Adrenal gland (tissue), 12 donors: ENCODE results near the gene EXOC3L1. TPM values are rescaled to one million over a fixed set of nuclear protein-coding genes. Genes with fewer than 3 reads are reported as not detected.

Experiments used
- DNase-seq, 7 donors: peaks; one replicate each; pipeline ENCODE4 v3.0.0-alpha.2; 2019 to 2020
- H3K27ac ChIP-seq, 5 donors: fragments of 200-600 bp; sonication (generic) in 4 of 5; 1 replicate in 3 of 5; 2 replicates in 2 of 5; pipeline versions ENCODE4 v1.5.1 to v1.8.0; 2016 to 2020; ENCODE audit warnings: mild to moderate bottlenecking in 1 of 5
- H3K27me3 ChIP-seq: fragments of 200-600 bp; 2 replicates; pipeline ENCODE4 v1.8.0; 2021
- H3K36me3 ChIP-seq, 2 donors: fragments of 200-600 bp; replicated peaks in 1 of 2; 1 replicate in 1 of 2; 2 replicates in 1 of 2; pipeline versions ENCODE4 v1.5.1 to v1.8.0; 2018 to 2022
- H3K4me1 ChIP-seq, 2 donors: fragments of 200-600 bp; replicated peaks in 1 of 2; 1 replicate in 1 of 2; 2 replicates in 1 of 2; pipeline versions ENCODE4 v1.5.1 to v1.8.0; 2018 to 2021
- H3K4me3 ChIP-seq, 4 donors: fragments of 200-600 bp; sonication (generic) in 3 of 4; one replicate each; pipeline ENCODE4 v1.5.1; 2016 to 2018
- H3K9me3 ChIP-seq, 3 donors: fragments of 200-600 bp; sonication (generic) in 1 of 3; replicated peaks in 1 of 3; 1 replicate in 2 of 3; 2 replicates in 1 of 3; pipeline versions ENCODE4 v1.5.1 to v1.8.0; 2016 to 2021
- CTCF ChIP-seq, 6 experiments: fragments of 450-650 bp in 4 of 6; fragments of 200-600 bp in 2 of 6; sonication (generic) in 1 of 6; IDR thresholded peaks; 1 replicate in 5 of 6; 2 replicates in 1 of 6; pipeline versions ENCODE4 v1.5.1 to v1.8.0; 2016 to 2021; ENCODE audit warnings: antibody characterized with exemption in 6 of 6, mild to moderate bottlenecking in 2 of 6, moderate library complexity in 1 of 6
- POLR2A ChIP-seq, 2 donors: fragments of 450-650 bp; IDR thresholded peaks; one replicate each; pipeline ENCODE4 v1.6.1; 2017; ENCODE audit warnings: antibody characterized with exemption in 2 of 2, mild to moderate bottlenecking in 2 of 2, moderate library complexity in 1 of 2
- WGBS, 4 donors: extraction: QIAGEN DNeasy Blood & Tissue Kit in 2 of 4; methylation state at CpG; one replicate each; pipeline versions ENCODE4 v1.1.5 to v1.1.7; 2013 to 2017; 5-methylcytosine and 5-hydroxymethylcytosine counted together
- intact Hi-C, 2 donors: fragments of 100-400 bp; cut with DNase I; formaldehyde crosslinking; loops; one replicate each; pipeline versions ENCODE4 v1.14.1 to v1.15.0; 2022 to 2023
- polyA plus RNA-seq, 3 donors: library from polyadenylated mRNA; stranded (reverse); fragments of 200-250 nt in 2 of 3; fragments of 350-450 nt in 1 of 3; fragmentation: Illumina TruSeq in 1 of 3; extraction: RNeasy Lipid Tissue Mini Kit (QIAGEN cat#74804) in 1 of 3; gene quantifications; one replicate each; pipeline ENCODE4 v1.2.3, GENCODE V29; 2013 to 2014
- total RNA-seq, 9 donors: library from RNA; depleted of rRNA in 4 of 9; stranded (reverse); fragments of >200 nt in 4 of 9; fragments of 120-200 nt in 1 of 9; fragmentation: NEBNext Ultra II Directional in 1 of 9; extraction: Animal tissue kit (Norgen Biotek cat#: 25700) in 1 of 9; gene quantifications; one replicate each; pipeline versions ENCODE4 v1.1.0 to v1.2.4, GENCODE V29; 2013 to 2023
- donor health status: healthy with polysubstance abuse.
- donor health status: Bipolar disorder and iron deficiency.
- donor health status: DM: yes; HTN: yes; CAD: no.
- donor health status: DM: no; HTN: no; CAD: no.
- donor health status: DM: no; HTN: no; CAD: no.
- donor health status: DM: yes; HTN: yes; CAD: no.

The EXOC3L1 gene
- total and polyA plus RNA-seq, 12 donors: 0.71 to 27.2 (median 11.8) TPM

GRCh38 chr16:67164599-67165061 is 25.3 kb downstream of the EXOC3L1 start, which contains the start of gene HSF4:
Gene HSF4 (plus strand): TSS chr16:67164745. CDS start chr16:67164812, 67 bp downstream.
- H3K36me3 ChIP-seq: no peaks in the 10 kb centered on the region
- no peaks in the 10 kb centered on the region for H3K9me3 ChIP-seq
- 11 to 28% (median 16%) methylated on average over 5 to 41 of the region's 41 CpGs for WGBS, 4 donors
- peaks cover 42 to 56% of the 10 kb centered on the region in 2 donors for H3K4me1 ChIP-seq
- H3K27ac ChIP-seq: peak within 1 kb of the TSS in 4 of 5 donors; percentile 13 to 81 (median 46)
- no peak for TF ChIP-seq CTCF (IDR thresholded peaks at IDR 0.05)
- peak; percentile 47 to 71 for TF ChIP-seq POLR2A (IDR thresholded peaks at IDR 0.05)
- intact Hi-C loops: no loop called here
- peak within 1 kb of the TSS in 1 of 4 donors; percentile 49 for H3K4me3 ChIP-seq
- H3K27me3 ChIP-seq: no peaks in the 10 kb centered on the region
- DNase-seq: peak in 6 of 7 donors; percentile 60 to 75 (median 66)

GRCh38 chr16:67163999-67164558 is 25.9 kb downstream of the EXOC3L1 start:
- Histone ChIP-seq H3K4me1 (peaks cover 36 to 52% of the 10 kb centered on the region in 2 donors), H3K27ac (peak overlapping the region in 3 of 5 donors; percentile 13 to 81 (median 72)), H3K27me3 (no peaks in the 10 kb centered on the region), H3K9me3 (no peaks in the 10 kb centered on the region), H3K4me3 (peak overlapping the region in 1 of 4 donors; percentile 49), H3K36me3 (no peaks in the 10 kb centered on the region)
- 13 to 35% (median 28%) methylated on average over 5 to 34 of the region's 34 CpGs for WGBS, 4 donors
- DNase-seq: peak in 4 of 7 donors; percentile 33 to 52 (median 43)
- intact Hi-C loops: no loop called here
- TF ChIP-seq CTCF (IDR thresholded peaks at IDR 0.05) (no peak), POLR2A (IDR thresholded peaks at IDR 0.05) (peak in 1 of 2 donors; percentile 3)

- H3K27me3 ChIP-seq: no peaks in the 10 kb centered on the region
- WGBS, 4 donors: 34 to 61% (median 37%) methylated on average over 31 to 99 of the region's 99 CpGs
- H3K27ac ChIP-seq: peak overlapping the region in 3 of 5 donors; percentile 13 to 81 (median 72)
- peaks cover 39 to 54% of the 10 kb centered on the region in 2 donors for H3K4me1 ChIP-seq
- no peaks in the 10 kb centered on the region for H3K36me3 ChIP-seq
- peak in 5 of 7 donors; percentile 34 to 91 (median 60) for DNase-seq
- intact Hi-C loops: no loop called here
- peak; percentile 22 to 25 for TF ChIP-seq POLR2A (IDR thresholded peaks at IDR 0.05)
- TF ChIP-seq CTCF (IDR thresholded peaks at IDR 0.05): peak in 1 of 6 experiments; percentile 13
- H3K4me3 ChIP-seq: peak overlapping the region in 1 of 4 donors; percentile 49
- no peaks in the 10 kb centered on the region for H3K9me3 ChIP-seq
These were observed 26.6 kb downstream of the EXOC3L1 start for GRCh38 chr16:67163164-67163998.
